HepG2 (cell line): ENCODE measurements around the gene EBF3. TPM values are rescaled to one million over a fixed set of nuclear protein-coding genes. Genes with fewer than 3 reads are reported as not detected.

Experiments used
- ATAC-seq: fragments of 200-7000 bp; cut with Tn5 transposase; 3 replicates; pipeline ENCODE4 v1.9.1; 2020; ENCODE audit warnings: mild to moderate bottlenecking, moderate library complexity
- BruUV-seq: library from RNA; stranded (reverse); fragments of 400-500 nt; replicated peaks from 2 replicates; lab custom pipeline; 2021; lab: Mats Ljungman, UMichigan
- CTCF ChIA-PET: fragments of 300-600 bp; formaldehyde crosslinking; extraction: SDS; loops from one replicate; lab custom pipeline; 2021; ENCODE audit warnings: low total read pairs, inconsistent platforms, low intra/inter-chr PET ratio; lab: Yijun Ruan, JAX
- POLR2A ChIA-PET: fragments of 350-600 bp; sonication (Branson Sonifier 250); formaldehyde crosslinking; loops from one replicate; lab custom pipeline; 2020; ENCODE audit warnings: antibody characterized with exemption, inconsistent platforms; lab: Yijun Ruan, JAX
- DNase-seq: peaks from one replicate; pipeline ENCODE4 v3.0.0-alpha.2; 2015; ENCODE audit warnings: low spot score
- FAIRE-seq: peaks from 3 replicates; lab custom pipeline; 2011; peaks lifted over from hg19 to GRCh38; lab: Jason Lieb, UNC
- H2AFZ ChIP-seq: one replicate; pipeline ENCODE4 v1.6.1; 2011; ENCODE audit warnings: low read length, inconsistent platforms
- H3K27ac ChIP-seq: fragments of 300-600 bp; 3 replicates; pipeline ENCODE4 v1.8.0; 2011; ENCODE audit warnings: mixed run types, mild to moderate bottlenecking, mixed read lengths, low read length, inconsistent platforms; ENCODE audit not compliant: insufficient read depth; ENCODE audit errors: extremely low read length
- H3K27me3 ChIP-seq, 2 experiments: fragments of 200-600 bp in 1 of 2; 2 replicates in 1 of 2; 3 replicates in 1 of 2; pipeline versions ENCODE4 v1.6.0 to v1.8.0; 2011; ENCODE audit warnings: low read length in 2 of 2, mild to moderate bottlenecking in 2 of 2, moderate library complexity in 2 of 2, inconsistent platforms in 1 of 2; ENCODE audit not compliant: insufficient read depth in 2 of 2, control insufficient read depth in 1 of 2
- H3K36me3 ChIP-seq, 2 experiments: fragments of 200-600 bp in 1 of 2; replicated peaks in 1 of 2; 2 replicates in 1 of 2; 3 replicates in 1 of 2; pipeline versions ENCODE4 v1.5.1 to v1.8.0; 2011; ENCODE audit warnings: low read length in 2 of 2, inconsistent platforms in 1 of 2; ENCODE audit not compliant: insufficient read depth in 2 of 2, control insufficient read depth in 1 of 2
- H3K4me1 ChIP-seq: 2 replicates; pipeline ENCODE4 v1.5.1; 2012; ENCODE audit warnings: low read length, inconsistent platforms; ENCODE audit not compliant: insufficient read depth
- H3K4me2 ChIP-seq: 2 replicates; pipeline ENCODE4 v1.6.0; 2011; ENCODE audit warnings: low read depth, low read length, inconsistent platforms
- H3K4me3 ChIP-seq, 3 experiments: fragments of 200-600 bp in 1 of 3; sonication (generic), shearing (Covaris generic) in 1 of 3; replicated peaks in 1 of 3; 2 replicates each; pipeline ENCODE4 v1.5.1; 2011 to 2016; ENCODE audit warnings: low read length in 3 of 3, inconsistent platforms in 2 of 3, low read depth in 2 of 3, mild to moderate bottlenecking in 2 of 3, control low read depth in 1 of 3, mixed read lengths in 1 of 3; ENCODE audit not compliant: insufficient read depth in 1 of 3
- H3K79me2 ChIP-seq: one replicate; pipeline ENCODE4 v1.6.1; 2011; ENCODE audit warnings: low read length, inconsistent platforms; ENCODE audit not compliant: insufficient read depth
- H3K9ac ChIP-seq: 2 replicates; pipeline ENCODE4 v1.6.0; 2011; ENCODE audit warnings: mild to moderate bottlenecking, low read depth, low read length, inconsistent platforms; ENCODE audit not compliant: insufficient read depth
- H3K9me3 ChIP-seq: 2 replicates; pipeline ENCODE4 v1.5.1; 2012; ENCODE audit warnings: mild to moderate bottlenecking, low read length
- H4K20me1 ChIP-seq: 2 replicates; pipeline ENCODE4 v1.6.0; 2011; ENCODE audit warnings: inconsistent platforms, mild to moderate bottlenecking, low read length, moderate library complexity; ENCODE audit not compliant: insufficient read depth
- ATF1 ChIP-seq: IDR thresholded peaks from 2 replicates; pipeline ENCODE4 v1.6.1; 2016; ENCODE audit warnings: mild to moderate bottlenecking, control low read depth
- CERS6 ChIP-seq: sonication (generic); formaldehyde crosslinking; IDR thresholded peaks from 2 replicates; pipeline ENCODE4 v1.5.0; 2020; ENCODE audit warnings: missing genetic modification reagents
- HDAC2 ChIP-seq: sonication (generic); formaldehyde crosslinking; IDR thresholded peaks from 2 replicates; pipeline ENCODE4 v1.4.0; 2020; ENCODE audit warnings: missing genetic modification reagents
- HMGA1 ChIP-seq: sonication (generic); formaldehyde crosslinking; conservative IDR thresholded peaks from 2 replicates; pipeline ENCODE4 v1.4.0; 2020; ENCODE audit warnings: missing genetic modification reagents
- IRX3 ChIP-seq: sonication (generic); formaldehyde crosslinking; IDR thresholded peaks from 2 replicates; pipeline ENCODE4 v1.8.1; 2023; ENCODE audit warnings: mild to moderate bottlenecking, low read depth, missing genetic modification reagents, borderline replicate concordance
- KDM5A ChIP-seq: fragments of 200-600 bp; sonication (generic); IDR thresholded peaks from 2 replicates; pipeline ENCODE4 v1.7.0; 2018; ENCODE audit warnings: antibody characterized with exemption, mild to moderate bottlenecking, low read length, borderline replicate concordance
- MYPOP ChIP-seq: sonication (generic); formaldehyde crosslinking; IDR thresholded peaks from 2 replicates; pipeline ENCODE4 v1.8.1; 2023; ENCODE audit warnings: mild to moderate bottlenecking, moderate library complexity, missing genetic modification reagents
- NCOA2 ChIP-seq: sonication (generic); formaldehyde crosslinking; IDR thresholded peaks from 2 replicates; pipeline ENCODE4 v1.8.0; 2022; ENCODE audit warnings: inconsistent platforms
- NFIC ChIP-seq: IDR thresholded peaks from 2 replicates; pipeline ENCODE4 v1.6.1; 2012; ENCODE audit warnings: mild to moderate bottlenecking, low read length, inconsistent platforms
- NRL ChIP-seq: sonication (generic); formaldehyde crosslinking; IDR thresholded peaks from 2 replicates; pipeline ENCODE4 v1.5.0; 2020; ENCODE audit warnings: missing genetic modification reagents, mild to moderate bottlenecking, moderate library complexity, borderline replicate concordance
- SKIL ChIP-seq: sonication (generic); formaldehyde crosslinking; IDR thresholded peaks from 2 replicates; pipeline ENCODE4 v1.8.0; 2022; ENCODE audit warnings: missing genetic modification reagents, mild to moderate bottlenecking, moderate library complexity, borderline replicate concordance
- TFDP1 ChIP-seq: IDR thresholded peaks from 2 replicates; pipeline ENCODE4 v1.6.1; 2016; ENCODE audit warnings: missing compliant biosample characterization, missing genetic modification reagents, borderline replicate concordance
- XRCC5 ChIP-seq: fragments of 200-400 bp; formaldehyde crosslinking; optimal IDR thresholded peaks from 2 replicates; pipeline ENCODE3; 2017; ENCODE audit warnings: mild to moderate bottlenecking, low read length
- ZKSCAN8 ChIP-seq: IDR thresholded peaks from 2 replicates; pipeline ENCODE4 v1.6.1; 2016; ENCODE audit warnings: borderline replicate concordance, missing genetic modification reagents, missing compliant biosample characterization
- ZMAT5 ChIP-seq: sonication (generic); formaldehyde crosslinking; IDR thresholded peaks from 2 replicates; pipeline ENCODE4 v1.5.0; 2020; ENCODE audit warnings: mild to moderate bottlenecking, low read depth, missing genetic modification reagents, borderline replicate concordance
- ZNF160 ChIP-seq: sonication (generic); formaldehyde crosslinking; IDR thresholded peaks from 2 replicates; pipeline ENCODE4 v1.8.0; 2022; ENCODE audit warnings: mild to moderate bottlenecking, inconsistent platforms, missing genetic modification reagents
- ZNF7 ChIP-seq: IDR thresholded peaks from 2 replicates; pipeline ENCODE4 v1.6.1; 2016; ENCODE audit warnings: missing biosample characterization, missing genetic modification reagents
- ZNF839 ChIP-seq: sonication (generic); formaldehyde crosslinking; IDR thresholded peaks from 2 replicates; pipeline ENCODE4 v1.4.0; 2020; ENCODE audit warnings: missing genetic modification reagents, mild to moderate bottlenecking, borderline replicate concordance
- WGBS: methylation state at CpG from one replicate; pipeline ENCODE4 v1.1.6; 2017; ENCODE audit warnings: low lambda C conversion rate; 5-methylcytosine and 5-hydroxymethylcytosine counted together
- in situ Hi-C: cut with HindIII; loops from 2 replicates; pipeline ENCODE4 v1.10.0; 2017; ENCODE audit warnings: low pct_unique_long_range_greater_than_20kb; ENCODE audit not compliant: extremely low pct_ligation_motif_present
- intact Hi-C: fragments of 100-400 bp; cut with micrococcal nuclease; formaldehyde crosslinking; loops from one replicate; pipeline ENCODE4 v1.10.0; 2022; ENCODE audit not compliant: unreplicated experiment
- polyA plus RNA-seq, 8 experiments: library from polyadenylated mRNA; depleted of rRNA in 3 of 8; stranded (reverse) in 7 of 8; unstranded in 1 of 8; fragments of >200 nt; fragmentation: Illumina TruSeq in 4 of 8; extraction: Trizol in 4 of 8; gene quantifications; 2 replicates each; pipeline versions ENCODE4 v1.2.1 to v1.2.3, GENCODE V29; 2011 to 2016; ENCODE audit warnings: low read depth in 4 of 8, missing spikeins in 1 of 8, mixed read lengths in 1 of 8; ENCODE audit not compliant: insufficient read depth in 1 of 8
- total RNA-seq, 5 experiments: library from RNA; depleted of rRNA; stranded (reverse); fragments of >200 nt; fragmentation: Illumina TruSeq; extraction: Trizol; gene quantifications; 2 replicates each; pipeline ENCODE4 v1.2.3, GENCODE V29; 2016; ENCODE audit warnings: low read depth in 1 of 5

Gene EBF3
- total and polyA plus RNA-seq, 2 of the 13 experiments (the other 11 are each of a cell fraction or from before 2014, with no cell fraction given): not detected

GRCh38 chr10:129820451-129820850 is 143.6 kb downstream of the EBF3 start:
- Histone ChIP-seq H3K27me3 (no peaks in the 10 kb centered on the region), H3K9me3 (no peaks in the 10 kb centered on the region), H3K9ac (no peak overlapping the region), H3K36me3 (no peaks in the 10 kb centered on the region), H3K27ac (no peak overlapping the region), H3K4me3 (no peak overlapping the region), H4K20me1 (no peaks in the 10 kb centered on the region), H3K4me2 (no peak overlapping the region), H2AFZ (no peak overlapping the region), H3K79me2 (no peaks in the 10 kb centered on the region), H3K4me1 (no peaks in the 10 kb centered on the region)
- DNase-seq (no peak), FAIRE-seq (no peak), ATAC-seq (no peak)
- ChIA-PET POLR2A (no interaction called here), CTCF (no interaction called here)
- WGBS: 48% methylated on average over 3 of the region's 3 CpGs
- TF ChIP-seq ZKSCAN8 (no peak), MYPOP (CRISPR knock-in tag) (no peak), ATF1 (CRISPR knock-in tag) (no peak), ZMAT5 (CRISPR knock-in tag) (no peak), HDAC2 (no peak), SKIL (CRISPR knock-in tag) (no peak), NFIC (no peak), XRCC5 (no peak), IRX3 (no peak), CERS6 (no peak), TFDP1 (CRISPR knock-in tag) (no peak), ZNF7 (CRISPR knock-in tag) (no peak), NCOA2 (no peak), ZNF160 (CRISPR knock-in tag) (no peak), HMGA1 (CRISPR knock-in tag) (no peak), NRL (CRISPR knock-in tag) (no peak), ZNF839 (CRISPR knock-in tag) (no peak), KDM5A (no peak)
- intact Hi-C loops (no loop called here), in situ Hi-C loops (no loop called here)
- BruUV-seq: no TSS peak
